Stimulated activated effector memory CD8-positive, alpha-beta T cell treated with anti-CD3 and anti-CD28 coated beads, Interleukin-12 subunit alpha, Interleukin-12 subunit beta, amount 100 ng/mL, for 72 hours (primary cell): Measurements from ENCODE around the gene GPR160.
A peak's percentile ranks its signal among the peaks of the same experiment; 100 is the strongest.

Experiments used
- ATAC-seq: fragments of 150-1000 bp; cut with Tn5 transposase; 2 replicates; pipeline ENCODE4 v1.10.0; 2021
- DNase-seq, 2 donors: peaks; one replicate each; pipeline ENCODE4 v3.0.0; 2021 to 2022; ENCODE audit warnings: low spot score in 2 of 2
- H3K27ac Mint-ChIP-seq: one replicate; pipeline ENCODE4 v1.8.0; 2022; ENCODE audit warnings: mild to moderate bottlenecking, mixed read lengths
- H3K36me3 Mint-ChIP-seq: one replicate; pipeline ENCODE4 v1.8.0; 2022; ENCODE audit warnings: mild to moderate bottlenecking, mixed read lengths
- H3K4me1 Mint-ChIP-seq: one replicate; pipeline ENCODE4 v1.8.0; 2022; ENCODE audit warnings: mixed read lengths
- H3K4me3 Mint-ChIP-seq: one replicate; pipeline ENCODE4 v1.8.0; 2022; ENCODE audit warnings: mild to moderate bottlenecking, mixed read lengths
- H3K9me3 Mint-ChIP-seq: one replicate; pipeline ENCODE4 v1.8.0; 2022; ENCODE audit warnings: mixed read lengths

The GPR160 gene, protein sequence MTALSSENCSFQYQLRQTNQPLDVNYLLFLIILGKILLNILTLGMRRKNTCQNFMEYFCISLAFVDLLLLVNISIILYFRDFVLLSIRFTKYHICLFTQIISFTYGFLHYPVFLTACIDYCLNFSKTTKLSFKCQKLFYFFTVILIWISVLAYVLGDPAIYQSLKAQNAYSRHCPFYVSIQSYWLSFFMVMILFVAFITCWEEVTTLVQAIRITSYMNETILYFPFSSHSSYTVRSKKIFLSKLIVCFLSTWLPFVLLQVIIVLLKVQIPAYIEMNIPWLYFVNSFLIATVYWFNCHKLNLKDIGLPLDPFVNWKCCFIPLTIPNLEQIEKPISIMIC

DNA sequence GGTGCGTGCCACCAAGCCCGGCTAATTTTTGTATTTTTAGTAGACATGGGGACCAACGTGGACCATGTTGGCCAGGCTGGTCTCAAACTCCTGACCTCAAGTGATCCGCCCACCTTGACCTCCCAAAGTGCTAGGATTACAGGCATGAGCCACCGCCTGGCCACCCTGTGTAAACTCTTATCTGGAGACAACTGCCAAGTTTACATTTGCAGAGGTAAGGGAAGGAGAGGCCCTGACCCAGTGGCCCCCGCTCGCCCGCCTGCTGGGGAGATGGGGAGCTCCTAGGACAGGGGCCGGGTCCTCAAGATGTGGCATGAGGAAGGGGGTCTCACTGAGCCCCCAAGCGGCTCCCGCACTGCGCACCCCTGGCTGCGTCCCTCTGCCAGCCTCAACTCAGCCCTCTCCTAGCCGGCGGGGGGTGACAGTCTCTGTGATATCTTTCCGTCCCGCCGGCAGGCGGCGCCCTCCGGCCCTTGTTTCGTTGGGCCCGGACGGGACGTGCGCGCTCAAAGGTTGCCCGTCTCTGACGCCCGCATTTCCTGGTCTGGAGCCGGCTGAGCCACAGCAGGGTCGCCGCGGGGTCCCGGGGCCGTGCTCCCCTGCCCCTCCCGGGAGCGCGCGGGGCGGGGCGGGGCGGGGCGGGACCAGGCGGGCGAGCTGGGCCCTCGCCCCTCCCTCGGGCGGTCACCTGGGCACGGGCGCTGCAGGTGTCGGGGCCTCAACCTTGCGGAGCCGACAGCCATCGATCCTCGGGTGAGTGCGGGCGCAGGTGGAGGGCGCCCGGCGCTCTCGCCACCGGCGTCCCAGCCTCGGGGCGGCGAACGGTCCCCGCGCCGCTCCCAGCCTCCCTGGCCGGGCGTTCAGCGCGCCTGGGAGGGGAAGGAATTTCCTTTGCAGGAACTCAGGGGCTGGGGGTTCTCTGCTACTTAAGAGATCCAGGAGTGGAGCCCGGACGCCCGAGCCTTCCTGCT is at the start of gene GPR160:
TSS of gene GPR160 (plus strand) at position 533 of the 971 bp plus-strand sequence. CDS start 45,978 bp downstream, outside the sequence.
- Mint-ChIP-seq H3K9me3 (no peaks in the 10 kb centered on the region), H3K4me1 (peaks cover 38% of the 10 kb centered on the region), H3K36me3 (peaks cover 5% of the 10 kb centered on the region), H3K4me3 (peak within 1 kb of the TSS; percentile 76), H3K27ac (no peak within 1 kb of the TSS)
- peak; percentile 85 to 91 for DNase-seq
- ATAC-seq: peak; percentile 95

DNA sequence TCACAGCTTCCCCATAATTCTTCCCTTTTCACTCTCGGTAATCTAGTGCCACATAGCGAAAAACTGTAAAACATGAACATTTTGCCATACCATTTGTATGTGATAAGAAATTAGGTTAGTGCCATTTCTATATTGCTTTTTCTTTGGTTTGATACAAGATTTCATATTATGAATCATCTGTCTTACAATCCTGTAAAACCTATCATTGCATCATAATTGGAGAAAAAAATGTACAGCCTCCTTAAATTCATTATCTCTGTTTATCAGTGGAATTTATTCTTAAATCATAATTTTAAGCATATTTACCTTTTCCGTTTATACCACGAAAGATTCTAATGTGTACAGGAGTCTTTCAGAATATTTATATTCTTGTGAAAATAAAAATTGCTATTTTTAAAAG is 47.4 kb upstream of the GPR160 start:
- peaks cover 93% of the 10 kb centered on the region for H3K36me3 Mint-ChIP-seq
- ATAC-seq (no peak), DNase-seq (no peak)
- H3K4me1 Mint-ChIP-seq: peaks cover 7% of the 10 kb centered on the region
- H3K4me3 Mint-ChIP-seq: no peak overlapping the region
- no peaks in the 10 kb centered on the region for H3K9me3 Mint-ChIP-seq
- H3K27ac Mint-ChIP-seq: no peak overlapping the region

DNA sequence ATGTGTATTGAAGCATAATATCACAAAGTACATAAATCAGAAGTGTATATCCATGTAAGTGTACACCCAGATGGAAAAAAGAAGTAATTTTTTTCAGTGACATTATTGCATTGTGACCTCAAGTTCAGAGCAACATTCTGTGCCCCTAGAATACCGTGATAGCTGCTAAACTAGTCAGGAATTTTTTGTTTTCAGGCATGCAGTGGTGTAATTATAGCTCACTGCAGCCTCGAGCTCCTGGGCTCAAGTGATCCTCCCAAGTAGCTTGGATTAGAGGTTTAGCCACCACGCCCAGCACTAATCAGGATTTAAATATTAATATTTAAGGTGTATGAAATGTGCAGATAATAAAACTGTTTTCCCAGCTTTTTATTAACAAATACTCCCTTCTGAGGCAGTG is 45.6 kb upstream of the GPR160 start:
- H3K36me3 Mint-ChIP-seq: peaks cover 89% of the 10 kb centered on the region
- no peak for ATAC-seq

DNA sequence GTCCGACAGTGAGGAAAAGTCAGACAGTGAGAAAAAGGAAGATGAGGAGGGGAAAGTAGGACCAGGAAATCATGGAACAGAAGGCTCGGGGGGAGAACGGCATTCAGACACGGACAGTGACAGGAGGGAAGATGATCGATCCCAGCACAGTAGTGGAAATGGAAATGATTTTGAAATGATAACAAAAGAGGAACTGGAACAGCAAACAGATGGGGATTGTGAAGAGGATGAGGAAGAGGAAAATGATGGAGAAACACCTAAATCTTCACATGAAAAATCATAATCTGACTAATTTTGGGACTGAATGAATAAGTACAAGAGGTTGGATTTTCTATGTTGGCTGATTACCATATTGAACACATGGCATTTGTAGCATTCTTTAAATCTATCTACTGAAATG is 45.0 kb upstream of the GPR160 start:
- Mint-ChIP-seq H3K4me1 (peaks cover 7% of the 10 kb centered on the region), H3K9me3 (no peaks in the 10 kb centered on the region), H3K27ac (no peak overlapping the region), H3K36me3 (peaks cover 88% of the 10 kb centered on the region), H3K4me3 (no peak overlapping the region)
- no peak for DNase-seq
- no peak for ATAC-seq

More for the DNA sequence above, 45.6 kb upstream of the GPR160 start:
- Mint-ChIP-seq H3K9me3 (no peaks in the 10 kb centered on the region), H3K4me1 (peaks cover 7% of the 10 kb centered on the region), H3K27ac (no peak overlapping the region), H3K4me3 (no peak overlapping the region)
- DNase-seq: no peak

DNA sequence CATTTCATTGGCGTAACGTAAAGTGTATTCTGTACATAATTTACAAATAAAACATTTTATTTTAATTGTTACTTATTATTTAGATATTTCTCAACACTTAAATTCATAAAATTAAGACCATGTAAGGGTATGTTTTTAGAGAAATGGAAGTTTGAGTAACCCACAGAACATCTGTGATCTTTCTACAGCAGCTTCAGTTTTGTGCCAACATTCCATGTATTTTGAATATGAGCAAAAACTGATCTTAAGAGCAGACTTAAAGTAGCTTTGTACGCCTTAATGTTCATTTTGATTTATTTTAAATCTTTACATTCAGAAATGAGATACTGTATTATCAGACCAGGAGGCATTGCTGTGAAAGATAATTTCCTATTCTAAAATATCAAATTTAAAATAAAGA is 44.0 kb upstream of the GPR160 start:
- Mint-ChIP-seq H3K4me3 (no peak overlapping the region), H3K9me3 (no peaks in the 10 kb centered on the region), H3K4me1 (peaks cover 10% of the 10 kb centered on the region), H3K27ac (no peak overlapping the region), H3K36me3 (peaks cover 78% of the 10 kb centered on the region)
- DNase-seq (no peak), ATAC-seq (no peak)

DNA sequence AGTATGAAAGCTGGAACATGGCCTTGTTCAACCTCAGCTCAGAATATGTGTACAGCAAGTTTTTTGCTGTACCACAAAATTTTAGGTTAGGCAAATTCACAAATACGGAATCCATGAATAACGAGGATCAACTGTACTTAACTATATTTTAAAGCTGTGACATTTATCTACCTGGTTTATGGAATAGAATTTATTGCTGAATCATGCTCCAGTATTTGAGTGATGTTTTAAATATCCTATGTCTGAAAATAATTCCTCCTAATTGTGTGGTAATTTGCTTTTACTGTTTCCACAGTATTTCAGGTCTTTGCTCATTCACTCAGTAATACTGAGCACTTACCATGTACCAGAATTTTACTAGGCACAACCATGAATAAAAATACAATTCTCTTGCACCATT is 41.7 kb upstream of the GPR160 start:
- H3K9me3 Mint-ChIP-seq: no peaks in the 10 kb centered on the region
- ATAC-seq: no peak
- peaks cover 23% of the 10 kb centered on the region for H3K4me1 Mint-ChIP-seq
- H3K27ac Mint-ChIP-seq: no peak overlapping the region
- DNase-seq: no peak
- no peak overlapping the region for H3K4me3 Mint-ChIP-seq
- peaks cover 64% of the 10 kb centered on the region for H3K36me3 Mint-ChIP-seq

DNA sequence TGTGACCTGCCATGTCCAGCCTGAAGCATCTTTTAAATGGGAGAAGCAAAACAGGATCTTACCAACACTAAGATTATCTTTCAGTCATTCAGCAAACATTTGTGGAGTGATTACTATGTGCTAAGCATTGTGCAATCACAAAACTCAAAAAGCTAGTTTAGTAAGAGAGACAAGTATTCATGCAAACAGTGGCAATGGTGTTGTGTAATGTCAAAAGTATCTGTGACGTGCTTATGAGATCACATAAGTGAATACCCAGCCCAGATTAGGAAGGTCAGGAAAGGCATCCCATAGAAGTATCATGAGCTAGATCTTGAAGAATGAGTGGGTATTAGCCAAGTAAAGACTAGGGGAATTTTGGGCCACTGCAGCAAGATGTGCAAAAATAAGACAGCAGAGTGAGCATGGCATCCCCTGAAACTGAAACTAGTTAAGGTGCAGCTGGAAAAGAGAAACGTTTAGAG is 39.1 kb upstream of the GPR160 start:
- DNase-seq (no peak), ATAC-seq (peak; percentile 42)
- H3K4me1 Mint-ChIP-seq: peaks cover 16% of the 10 kb centered on the region
- H3K27ac Mint-ChIP-seq: peak overlapping the region; percentile 18
- H3K4me3 Mint-ChIP-seq: no peak overlapping the region
- no peaks in the 10 kb centered on the region for H3K9me3 Mint-ChIP-seq
- H3K36me3 Mint-ChIP-seq: peaks cover 38% of the 10 kb centered on the region

DNA sequence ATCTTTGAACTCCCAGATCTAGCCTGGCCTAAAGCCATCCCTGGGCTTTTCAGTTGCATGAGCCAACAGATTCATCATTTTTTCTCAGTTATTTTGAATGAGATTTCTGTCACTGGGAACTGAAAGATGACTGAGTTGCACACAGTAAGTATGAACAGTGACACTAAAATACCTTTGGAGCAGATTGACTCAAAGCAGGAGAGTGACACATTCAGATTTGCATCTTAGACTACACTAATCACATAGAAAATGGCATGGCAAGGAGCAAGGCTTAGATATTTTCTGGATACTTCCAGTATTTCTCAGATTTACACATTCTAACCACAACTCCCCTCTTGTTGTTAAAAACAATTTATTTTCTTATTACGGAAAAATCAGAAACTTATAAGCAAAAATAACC is 38.4 kb upstream of the GPR160 start:
- Mint-ChIP-seq H3K36me3 (peaks cover 31% of the 10 kb centered on the region), H3K27ac (peak overlapping the region; percentile 18), H3K4me1 (peaks cover 16% of the 10 kb centered on the region), H3K4me3 (no peak overlapping the region), H3K9me3 (no peaks in the 10 kb centered on the region)
- ATAC-seq: peak; percentile 98
- DNase-seq: no peak

DNA sequence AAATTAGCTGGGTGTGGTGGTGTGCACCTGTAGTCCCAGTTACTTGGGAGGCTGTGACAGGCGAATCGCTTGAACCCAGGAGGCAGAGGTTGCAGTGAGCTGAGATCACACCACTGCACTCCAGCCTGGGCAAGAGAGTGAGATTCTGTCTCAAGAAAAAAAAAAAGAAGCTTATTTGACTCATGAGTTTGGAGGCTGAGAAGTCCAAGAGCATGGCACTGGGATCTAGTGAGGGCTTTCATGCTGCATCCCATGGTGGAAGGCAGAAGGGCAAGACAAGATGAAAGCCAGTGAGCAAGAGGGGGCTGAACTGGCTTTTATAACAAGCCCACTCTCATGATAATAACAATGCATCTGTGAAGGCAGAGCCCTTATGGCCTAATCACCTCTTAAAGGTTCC is 37.7 kb upstream of the GPR160 start:
- no peaks in the 10 kb centered on the region for H3K9me3 Mint-ChIP-seq
- H3K4me3 Mint-ChIP-seq: no peak overlapping the region
- no peak overlapping the region for H3K27ac Mint-ChIP-seq
- peaks cover 25% of the 10 kb centered on the region for H3K36me3 Mint-ChIP-seq
- H3K4me1 Mint-ChIP-seq: peaks cover 16% of the 10 kb centered on the region
- no peak for ATAC-seq
- DNase-seq: no peak

DNA sequence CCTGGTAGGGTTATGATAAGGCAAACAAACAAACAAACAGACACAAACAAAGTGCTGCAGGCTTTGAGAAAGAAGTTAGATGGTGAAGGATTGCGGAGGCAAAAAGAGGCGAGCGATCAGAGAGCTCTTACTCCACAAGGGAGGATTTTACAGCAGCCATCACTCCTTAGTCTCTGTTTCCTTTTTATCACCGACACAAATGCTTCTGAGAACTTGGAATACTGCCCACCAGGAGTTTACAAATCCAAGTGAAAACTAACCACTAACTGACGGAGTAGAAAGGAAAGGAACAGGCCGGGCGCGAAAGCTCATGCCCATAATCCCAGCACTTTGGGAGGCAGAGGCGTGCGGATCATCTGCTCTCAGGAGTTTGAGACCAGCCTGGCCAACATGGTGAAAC is 35.6 kb upstream of the GPR160 start:
- ATAC-seq: no peak
- Mint-ChIP-seq H3K9me3 (no peaks in the 10 kb centered on the region), H3K27ac (no peak overlapping the region), H3K4me3 (no peak overlapping the region), H3K4me1 (peaks cover 30% of the 10 kb centered on the region), H3K36me3 (peaks cover 11% of the 10 kb centered on the region)
- no peak for DNase-seq

DNA sequence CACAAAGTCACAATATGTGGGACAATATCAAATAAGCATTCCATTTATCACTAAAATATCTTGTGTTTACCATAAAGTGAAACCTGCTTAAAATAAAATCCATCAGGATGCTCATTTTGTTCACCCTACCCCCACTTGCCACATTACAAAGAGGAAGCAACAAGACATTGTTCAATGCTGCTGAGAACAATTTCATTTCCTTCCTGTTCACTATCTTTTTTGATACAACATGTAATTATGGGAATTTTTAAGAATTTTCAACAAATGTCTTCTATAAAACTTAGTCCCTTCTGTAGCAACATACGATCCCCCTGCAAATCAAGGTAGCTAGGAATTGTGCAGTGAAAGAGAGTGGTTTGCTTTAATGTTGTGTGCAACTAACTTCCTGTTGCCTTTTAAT is 34.9 kb upstream of the GPR160 start:
- Mint-ChIP-seq H3K9me3 (no peaks in the 10 kb centered on the region), H3K27ac (no peak overlapping the region), H3K36me3 (peaks cover 7% of the 10 kb centered on the region), H3K4me3 (no peak overlapping the region), H3K4me1 (peaks cover 34% of the 10 kb centered on the region)
- DNase-seq (no peak), ATAC-seq (no peak)

DNA sequence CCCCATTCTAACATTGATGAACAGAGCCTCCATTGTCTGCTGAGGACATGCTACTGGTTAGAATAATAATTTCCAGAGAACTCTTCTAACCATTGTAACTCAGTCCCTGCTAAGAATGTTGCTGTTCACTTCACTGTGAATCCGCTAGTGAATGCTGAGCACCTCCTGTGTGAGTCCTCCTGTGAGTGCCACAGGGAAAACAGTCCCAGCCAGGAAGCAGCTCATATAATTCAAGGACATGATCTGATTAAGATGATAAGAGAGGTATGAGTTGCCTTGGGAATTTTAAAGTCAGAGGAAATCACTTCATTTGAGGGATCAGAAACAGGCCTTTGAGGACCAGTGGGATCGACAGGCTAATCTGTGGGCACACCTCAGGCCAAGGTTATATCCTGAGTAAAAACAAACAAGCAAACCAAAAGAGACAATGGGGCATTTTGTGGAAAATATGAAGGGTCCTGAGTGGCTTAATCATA is 33.9 kb upstream of the GPR160 start:
- no peak overlapping the region for H3K27ac Mint-ChIP-seq
- H3K4me1 Mint-ChIP-seq: peaks cover 29% of the 10 kb centered on the region
- no peak overlapping the region for H3K4me3 Mint-ChIP-seq
- DNase-seq (no peak), ATAC-seq (no peak)
- no peaks in the 10 kb centered on the region for H3K9me3 Mint-ChIP-seq
- H3K36me3 Mint-ChIP-seq: peaks cover 7% of the 10 kb centered on the region

DNA sequence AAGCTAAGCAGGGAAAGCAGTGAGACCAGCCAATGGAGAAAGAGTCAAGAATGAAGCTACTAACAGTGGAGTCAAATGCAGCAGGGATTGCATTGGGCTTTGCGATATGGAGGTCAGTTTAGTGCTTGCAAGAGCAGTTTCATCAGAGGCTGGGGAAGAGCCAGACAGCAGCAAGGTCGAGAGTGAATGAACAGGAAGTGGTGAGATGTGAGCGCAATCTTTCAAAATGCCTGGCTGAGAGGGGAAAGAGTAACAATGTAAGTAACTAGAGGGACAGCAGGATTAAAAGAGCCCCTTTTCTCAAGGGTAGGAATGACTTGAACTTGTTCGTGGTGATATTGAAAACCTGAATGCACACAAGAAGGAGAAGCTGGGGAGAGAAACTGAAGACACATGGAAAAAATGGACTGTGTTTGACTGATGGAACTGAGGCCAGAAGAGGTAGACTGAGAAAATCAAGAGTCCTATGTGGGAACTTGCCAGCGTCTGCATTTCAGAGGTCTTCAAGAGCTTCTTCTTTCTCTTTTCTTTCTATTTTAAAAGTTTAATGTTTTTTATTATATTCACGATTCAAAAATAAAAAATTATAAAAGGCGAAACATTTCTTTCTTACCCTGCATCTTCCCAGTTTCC is 30.6 kb upstream of the GPR160 start:
- H3K4me3 Mint-ChIP-seq: peak overlapping the region; percentile 4
- ATAC-seq (peak; percentile 92), DNase-seq (peak in 1 of 2 donors; percentile 57)
- peaks cover 18% of the 10 kb centered on the region for H3K4me1 Mint-ChIP-seq
- no peaks in the 10 kb centered on the region for H3K36me3 Mint-ChIP-seq
- H3K27ac Mint-ChIP-seq: peak overlapping the region; percentile 5
- H3K9me3 Mint-ChIP-seq: no peaks in the 10 kb centered on the region

DNA sequence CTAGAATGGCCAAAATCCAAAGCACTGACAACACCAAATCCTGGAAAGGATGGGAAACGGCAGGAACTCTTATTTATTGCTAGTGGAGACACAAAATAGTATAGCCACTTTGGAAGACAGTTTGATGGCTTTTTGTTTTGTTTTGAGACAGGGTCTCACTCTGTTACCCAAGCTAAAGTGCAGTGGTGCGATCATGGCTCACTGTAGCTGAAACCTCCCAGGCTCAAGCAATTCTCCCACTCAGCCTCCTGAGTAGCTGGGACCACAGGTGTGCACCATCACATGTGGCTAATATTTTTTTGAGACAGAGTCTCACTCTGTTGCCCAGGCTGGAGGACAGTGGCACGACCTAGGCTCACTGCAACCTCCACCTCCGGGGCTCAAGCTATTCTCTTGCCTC is 27.3 kb upstream of the GPR160 start:
- H3K27ac Mint-ChIP-seq: no peak overlapping the region
- no peaks in the 10 kb centered on the region for H3K9me3 Mint-ChIP-seq

More for the DNA sequence above, 27.3 kb upstream of the GPR160 start:
- Mint-ChIP-seq H3K4me1 (peaks cover 18% of the 10 kb centered on the region), H3K4me3 (no peak overlapping the region), H3K36me3 (no peaks in the 10 kb centered on the region)
- ATAC-seq: no peak
- DNase-seq: no peak
